Cardiac septum (tissue), 1 donor: Measurements from ENCODE around the gene EIF2AK2. TPM values are rescaled to one million over a fixed set of nuclear protein-coding genes. Genes with fewer than 3 reads are reported as not detected.

Source experiments
- DNase-seq: peaks from one replicate; pipeline ENCODE4 v3.0.0-alpha.2; 2020; ENCODE audit warnings: low spot score
- intact Hi-C: fragments of 100-400 bp; cut with DNase I; formaldehyde crosslinking; loops from one replicate; pipeline ENCODE4 v1.14.0; 2022
- total RNA-seq: library from RNA; stranded (reverse); fragmentation: NEBNext Ultra II Directional; extraction: Animal tissue kit (Norgen Biotek cat#: 25700); gene quantifications from one replicate; pipeline ENCODE4 v1.2.1, GENCODE V29; 2021
- donor health status: DM: no; HTN: no; CAD: no.

Gene EIF2AK2
- total RNA-seq, 1 donor from 2014 or later = 17.9 TPM

GRCh38 chr2:37180006-37180639 lies 23.3 kb upstream of the EIF2AK2 start:
- DNase-seq = no peak
- intact Hi-C loops = no loop called here

GRCh38 chr2:37173741-37174140 lies 17.0 kb upstream of the EIF2AK2 start:
- DNase-seq = no peak
- intact Hi-C loops = no loop called here

GRCh38 chr2:37171624-37171950 lies 14.8 kb upstream of the EIF2AK2 start:
- DNase-seq = no peak
- intact Hi-C loops = no loop called here

GRCh38 chr2:37168217-37168981 lies 11.6 kb upstream of the EIF2AK2 start:
- intact Hi-C loops = loop anchor here (10.0 kb wide), 1 partner anchor 716 kb away; no protein-coding TSS in a partner anchor
- no peak for DNase-seq

GRCh38 chr2:37167636-37168180 lies 10.9 kb upstream of the EIF2AK2 start:
- DNase-seq = no peak
- intact Hi-C loops = loop anchor here (10.0 kb wide), 1 partner anchor 717 kb away; no protein-coding TSS in a partner anchor

GRCh38 chr2:37164757-37165156 lies 8.0 kb upstream of the EIF2AK2 start:
- DNase-seq = no peak
- intact Hi-C loops = loop anchor here (10.0 kb wide), 1 partner anchor 720 kb away; no protein-coding TSS in a partner anchor

GRCh38 chr2:37156071-37156856 lies 516 bp downstream of the EIF2AK2 start:
- no peak for DNase-seq
- intact Hi-C loops = no loop called here

GRCh38 chr2:37154785-37155184 lies 2.0 kb downstream of the EIF2AK2 start:
- intact Hi-C loops = no loop called here

GRCh38 chr2:37153224-37153623 lies 3.6 kb downstream of the EIF2AK2 start:
- intact Hi-C loops = no loop called here
- no peak for DNase-seq

More at GRCh38 chr2:37154785-37155184, 2.0 kb downstream of the EIF2AK2 start:
- no peak for DNase-seq

- intact Hi-C loops = no loop called here
- no peak for DNase-seq
Measured at GRCh38 chr2:37149626-37150322, 7.0 kb downstream of the EIF2AK2 start.

- intact Hi-C loops = no loop called here
Measured at GRCh38 chr2:37148325-37148724, 8.5 kb downstream of the EIF2AK2 start.

GRCh38 chr2:37146062-37146461 lies 10.7 kb downstream of the EIF2AK2 start:
- intact Hi-C loops = no loop called here
- DNase-seq = no peak

More at GRCh38 chr2:37148325-37148724, 8.5 kb downstream of the EIF2AK2 start:
- DNase-seq = no peak

- no peak for DNase-seq
- intact Hi-C loops = no loop called here
Measured at GRCh38 chr2:37143974-37144373, 12.8 kb downstream of the EIF2AK2 start.

- DNase-seq = no peak
- intact Hi-C loops = no loop called here
Measured at GRCh38 chr2:37142546-37142945, 14.2 kb downstream of the EIF2AK2 start.

- intact Hi-C loops = no loop called here
- DNase-seq = no peak
Measured at GRCh38 chr2:37132914-37133313, 23.9 kb downstream of the EIF2AK2 start.

- intact Hi-C loops = no loop called here
- DNase-seq = no peak
Measured at GRCh38 chr2:37125416-37125815, 31.4 kb downstream of the EIF2AK2 start.

- no peak for DNase-seq
- intact Hi-C loops = no loop called here
Measured at GRCh38 chr2:37119157-37119556, 37.6 kb downstream of the EIF2AK2 start.

- no peak for DNase-seq
- intact Hi-C loops = no loop called here
Measured at GRCh38 chr2:37117566-37117965, 39.2 kb downstream of the EIF2AK2 start.

GRCh38 chr2:37111958-37112357 lies 44.8 kb downstream of the EIF2AK2 start:
- intact Hi-C loops = no loop called here
- DNase-seq = no peak
